ENCODE measurements around the gene TARBP2. TPM values are rescaled to one million over a fixed set of nuclear protein-coding genes. Genes with fewer than 3 reads are reported as not detected.
A peak's percentile ranks its signal among the peaks of the same experiment; 100 is the strongest.

Gene TARBP2
- total and polyA plus RNA-seq, 4 donors: 15.7 to 22.0 (median 18.4) TPM

GRCh38 chr12:53492830-53493609, 8.1 kb upstream of the TARBP2 start:
- TF ChIP-seq FOXA1 (IDR thresholded peaks at IDR 0.05) (no peak), YY1 (IDR thresholded peaks at IDR 0.05) (peak; percentile 32), JUND (IDR thresholded peaks at IDR 0.05) (peak in 1 of 2 donors; percentile 13)
- Histone ChIP-seq H3K27ac (ENCODE audit: low read depth in 1 of 2, low read length in 2 of 2) (peak overlapping the region; percentile 44 to 80), H3K27me3 (ENCODE audit: control insufficient read depth in 4 of 4, insufficient read depth in 4 of 4, low read length in 3 of 4) (no peaks in the 10 kb centered on the region), H3K36me3 (ENCODE audit: control insufficient read depth in 4 of 4, insufficient read depth in 3 of 4, low read depth in 1 of 4, low read length in 3 of 4) (no peaks in the 10 kb centered on the region), H3K9me3 (ENCODE audit: control insufficient read depth in 4 of 4, low read length in 3 of 4) (no peaks in the 10 kb centered on the region), H3K4me1 (ENCODE audit: control insufficient read depth in 4 of 4, insufficient read depth in 4 of 4, low read length in 3 of 4) (peaks cover 2 to 12% (median 8%) of the 10 kb centered on the region in 4 donors), H3K9ac (ENCODE audit: low read depth in 1 of 2, low read length in 2 of 2) (peak overlapping the region; percentile 4 to 26), H3K4me3 (ENCODE audit: low read depth in 1 of 3, low read length in 3 of 3) (peak overlapping the region; percentile 50 to 68 (median 51))
- whole genome bisulfite sequencing: 2% methylated on average over 52 of the region's 52 CpGs
- peak; percentile 94 for DNase-seq (ENCODE audit: low spot score)

- 45% methylated on average over 11 of the region's 11 CpGs for WGBS
- no peak for DNase-seq (ENCODE audit: low spot score)
Measured at GRCh38 chr12:53493610-53494391, 7.3 kb upstream of the TARBP2 start.

More at GRCh38 chr12:53493610-53494391, 7.3 kb upstream of the TARBP2 start:
- Histone ChIP-seq H3K9me3 (ENCODE audit: control insufficient read depth in 4 of 4, low read length in 3 of 4) (no peaks in the 10 kb centered on the region), H3K27me3 (ENCODE audit: control insufficient read depth in 4 of 4, insufficient read depth in 4 of 4, low read length in 3 of 4) (no peaks in the 10 kb centered on the region), H3K9ac (ENCODE audit: low read depth in 1 of 2, low read length in 2 of 2) (peak overlapping the region; percentile 4 to 26), H3K4me1 (ENCODE audit: control insufficient read depth in 4 of 4, insufficient read depth in 4 of 4, low read length in 3 of 4) (peaks cover 2 to 14% (median 8%) of the 10 kb centered on the region in 4 donors), H3K36me3 (ENCODE audit: control insufficient read depth in 4 of 4, insufficient read depth in 3 of 4, low read depth in 1 of 4, low read length in 3 of 4) (no peaks in the 10 kb centered on the region), H3K27ac (ENCODE audit: low read depth in 1 of 2, low read length in 2 of 2) (peak overlapping the region in 1 of 2 donors; percentile 80), H3K4me3 (ENCODE audit: low read depth in 1 of 3, low read length in 3 of 3) (peak overlapping the region in 2 of 3 donors; percentile 36 to 68)
- TF ChIP-seq REST (IDR thresholded peaks at IDR 0.05): no peak
- no peak for TF ChIP-seq SP1 (IDR thresholded peaks at IDR 0.05)
- TF ChIP-seq, protein P1, sequence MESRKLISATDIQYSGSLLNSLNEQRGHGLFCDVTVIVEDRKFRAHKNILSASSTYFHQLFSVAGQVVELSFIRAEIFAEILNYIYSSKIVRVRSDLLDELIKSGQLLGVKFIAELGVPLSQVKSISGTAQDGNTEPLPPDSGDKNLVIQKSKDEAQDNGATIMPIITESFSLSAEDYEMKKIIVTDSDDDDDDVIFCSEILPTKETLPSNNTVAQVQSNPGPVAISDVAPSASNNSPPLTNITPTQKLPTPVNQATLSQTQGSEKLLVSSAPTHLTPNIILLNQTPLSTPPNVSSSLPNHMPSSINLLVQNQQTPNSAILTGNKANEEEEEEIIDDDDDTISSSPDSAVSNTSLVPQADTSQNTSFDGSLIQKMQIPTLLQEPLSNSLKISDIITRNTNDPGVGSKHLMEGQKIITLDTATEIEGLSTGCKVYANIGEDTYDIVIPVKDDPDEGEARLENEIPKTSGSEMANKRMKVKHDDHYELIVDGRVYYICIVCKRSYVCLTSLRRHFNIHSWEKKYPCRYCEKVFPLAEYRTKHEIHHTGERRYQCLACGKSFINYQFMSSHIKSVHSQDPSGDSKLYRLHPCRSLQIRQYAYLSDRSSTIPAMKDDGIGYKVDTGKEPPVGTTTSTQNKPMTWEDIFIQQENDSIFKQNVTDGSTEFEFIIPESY (IDR thresholded peaks at IDR 0.05): no peak
- no peak for TF ChIP-seq HNF4A (conservative IDR thresholded peaks at IDR 0.05)
- no peak for TF ChIP-seq CTCF (IDR thresholded peaks at IDR 0.05; ENCODE audit: low read depth, low read length, missing input control)
- TF ChIP-seq HNF4G (IDR thresholded peaks at IDR 0.05): no peak
- TF ChIP-seq JUND (IDR thresholded peaks at IDR 0.05): no peak
- TF ChIP-seq TAF1 (conservative IDR thresholded peaks at IDR 0.05): no peak
- no peak for TF ChIP-seq RAD21 (IDR thresholded peaks at IDR 0.05)
- TF ChIP-seq FOXA1 (IDR thresholded peaks at IDR 0.05): no peak
- TF ChIP-seq, protein P2, sequence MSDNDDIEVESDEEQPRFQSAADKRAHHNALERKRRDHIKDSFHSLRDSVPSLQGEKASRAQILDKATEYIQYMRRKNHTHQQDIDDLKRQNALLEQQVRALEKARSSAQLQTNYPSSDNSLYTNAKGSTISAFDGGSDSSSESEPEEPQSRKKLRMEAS (IDR thresholded peaks at IDR 0.05): no peak
- TF ChIP-seq GABPA (IDR thresholded peaks at IDR 0.05 in 1 of 2, conservative IDR thresholded peaks at IDR 0.05 in 1 of 2): no peak
- no peak for TF ChIP-seq ATF3 (IDR thresholded peaks at IDR 0.05)
- no peak for TF ChIP-seq YY1 (IDR thresholded peaks at IDR 0.05)
- TF ChIP-seq RXRA (IDR thresholded peaks at IDR 0.05): no peak
- no peak for TF ChIP-seq EGR1 (IDR thresholded peaks at IDR 0.05; ENCODE audit: low read depth in 2 of 2)

All from liver (tissue), 9 donors.